ENCODE measurements around the gene UCN.
A peak's percentile ranks its signal among the peaks of the same experiment; 100 is the strongest.

The UCN gene

GRCh38 chr2:27265536-27265870 is 42.7 kb downstream of the UCN start:
- DNase-seq (ENCODE audit: insufficient read length, low spot score) (no peak), FAIRE-seq (no peak)
- no peak for TF ChIP-seq TAF1 (IDR thresholded peaks at IDR 0.05; ENCODE audit: low read depth, low read length)
- no peak for TF ChIP-seq PAX5 (IDR thresholded peaks at IDR 0.05; ENCODE audit: insufficient read depth, low read length, severe bottlenecking)
- TF ChIP-seq POLR2AphosphoS5 (IDR thresholded peaks at IDR 0.05; ENCODE audit: low read depth, low read length) = no peak

GRCh38 chr2:27264753-27265535 is 43.3 kb downstream of the UCN start:
- FAIRE-seq = peak; percentile 58
- TF ChIP-seq POU2F2 (IDR thresholded peaks at IDR 0.05; ENCODE audit: low read depth, low read length) = no peak
- no peak for TF ChIP-seq POLR2A (IDR thresholded peaks at IDR 0.05; ENCODE audit: low read depth, low read length)
- TF ChIP-seq TAF1 (IDR thresholded peaks at IDR 0.05; ENCODE audit: low read depth, low read length) = no peak
- TF ChIP-seq SPI1 (IDR thresholded peaks at IDR 0.05; ENCODE audit: low read depth, low read length) = no peak
- TF ChIP-seq POLR2AphosphoS5 (IDR thresholded peaks at IDR 0.05; ENCODE audit: low read depth, low read length) = no peak
- no peak for TF ChIP-seq PAX5 (IDR thresholded peaks at IDR 0.05; ENCODE audit: insufficient read depth, low read length, severe bottlenecking)
- peak; percentile 73 for DNase-seq (ENCODE audit: insufficient read length, low spot score)

GRCh38 chr2:27264253-27264752 is 43.9 kb downstream of the UCN start:
- DNase-seq (ENCODE audit: insufficient read length, low spot score) (no peak), FAIRE-seq (peak; percentile 38)
- TF ChIP-seq TAF1 (IDR thresholded peaks at IDR 0.05; ENCODE audit: low read depth, low read length) (no peak), SPI1 (IDR thresholded peaks at IDR 0.05; ENCODE audit: low read depth, low read length) (no peak), POU2F2 (IDR thresholded peaks at IDR 0.05; ENCODE audit: low read depth, low read length) (no peak), POLR2AphosphoS5 (IDR thresholded peaks at IDR 0.05; ENCODE audit: low read depth, low read length) (no peak), POLR2A (IDR thresholded peaks at IDR 0.05; ENCODE audit: low read depth, low read length) (no peak), PAX5 (IDR thresholded peaks at IDR 0.05; ENCODE audit: insufficient read depth, low read length, severe bottlenecking) (no peak)

- DNase-seq (ENCODE audit: insufficient read length, low spot score) (no peak), FAIRE-seq (no peak)
- TF ChIP-seq PAX5 (IDR thresholded peaks at IDR 0.05; ENCODE audit: insufficient read depth, low read length, severe bottlenecking) (no peak), POLR2AphosphoS5 (IDR thresholded peaks at IDR 0.05; ENCODE audit: low read depth, low read length) (no peak), TAF1 (IDR thresholded peaks at IDR 0.05; ENCODE audit: low read depth, low read length) (no peak), POU2F2 (IDR thresholded peaks at IDR 0.05; ENCODE audit: low read depth, low read length) (no peak), SPI1 (IDR thresholded peaks at IDR 0.05; ENCODE audit: low read depth, low read length) (no peak), POLR2A (IDR thresholded peaks at IDR 0.05; ENCODE audit: low read depth, low read length) (no peak)
Measured at GRCh38 chr2:27263287-27264252, 44.7 kb downstream of the UCN start.

GRCh38 chr2:27262379-27263286 is 45.6 kb downstream of the UCN start, which contains the start of gene SLC30A3:
Gene SLC30A3 (minus strand): TSS chr2:27263047. CDS start chr2:27262906, 141 bp downstream.
- FAIRE-seq (peak; percentile 71), DNase-seq (ENCODE audit: insufficient read length, low spot score) (peak; percentile 82)
- TF ChIP-seq TAF1 (IDR thresholded peaks at IDR 0.05; ENCODE audit: low read depth, low read length) (no peak), POU2F2 (IDR thresholded peaks at IDR 0.05; ENCODE audit: low read depth, low read length) (no peak), SPI1 (IDR thresholded peaks at IDR 0.05; ENCODE audit: low read depth, low read length) (no peak), PAX5 (IDR thresholded peaks at IDR 0.05; ENCODE audit: insufficient read depth, low read length, severe bottlenecking) (no peak), POLR2A (IDR thresholded peaks at IDR 0.05; ENCODE audit: low read depth, low read length) (no peak), POLR2AphosphoS5 (IDR thresholded peaks at IDR 0.05; ENCODE audit: low read depth, low read length) (no peak)

- DNase-seq (ENCODE audit: insufficient read length, low spot score) (no peak), FAIRE-seq (no peak)
- no peak for TF ChIP-seq POLR2AphosphoS5 (IDR thresholded peaks at IDR 0.05; ENCODE audit: low read depth, low read length)
- TF ChIP-seq TAF1 (IDR thresholded peaks at IDR 0.05; ENCODE audit: low read depth, low read length) = no peak
- TF ChIP-seq PAX5 (IDR thresholded peaks at IDR 0.05; ENCODE audit: insufficient read depth, low read length, severe bottlenecking) = no peak
- no peak for TF ChIP-seq POLR2A (IDR thresholded peaks at IDR 0.05; ENCODE audit: low read depth, low read length)
- no peak for TF ChIP-seq POU2F2 (IDR thresholded peaks at IDR 0.05; ENCODE audit: low read depth, low read length)
Measured at GRCh38 chr2:27261926-27262298, 46.3 kb downstream of the UCN start.

GRCh38 chr2:27261241-27261925 is 46.9 kb downstream of the UCN start:
- FAIRE-seq = no peak
- no peak for DNase-seq (ENCODE audit: insufficient read length, low spot score)
- no peak for TF ChIP-seq PAX5 (IDR thresholded peaks at IDR 0.05; ENCODE audit: insufficient read depth, low read length, severe bottlenecking)
- TF ChIP-seq TAF1 (IDR thresholded peaks at IDR 0.05; ENCODE audit: low read depth, low read length) = no peak
- TF ChIP-seq SPI1 (IDR thresholded peaks at IDR 0.05; ENCODE audit: low read depth, low read length) = no peak
- no peak for TF ChIP-seq POLR2A (IDR thresholded peaks at IDR 0.05; ENCODE audit: low read depth, low read length)
- TF ChIP-seq POLR2AphosphoS5 (IDR thresholded peaks at IDR 0.05; ENCODE audit: low read depth, low read length) = no peak
- TF ChIP-seq POU2F2 (IDR thresholded peaks at IDR 0.05; ENCODE audit: low read depth, low read length) = no peak

GRCh38 chr2:27258051-27258450 is 50.2 kb downstream of the UCN start:
- FAIRE-seq = no peak
- no peak for DNase-seq (ENCODE audit: insufficient read length, low spot score)
- TF ChIP-seq TAF1 (IDR thresholded peaks at IDR 0.05; ENCODE audit: low read depth, low read length) (no peak), SPI1 (IDR thresholded peaks at IDR 0.05; ENCODE audit: low read depth, low read length) (no peak), PAX5 (IDR thresholded peaks at IDR 0.05; ENCODE audit: insufficient read depth, low read length, severe bottlenecking) (no peak), POLR2A (IDR thresholded peaks at IDR 0.05; ENCODE audit: low read depth, low read length) (no peak), POLR2AphosphoS5 (IDR thresholded peaks at IDR 0.05; ENCODE audit: low read depth, low read length) (no peak), POU2F2 (IDR thresholded peaks at IDR 0.05; ENCODE audit: low read depth, low read length) (no peak)
